WTC11 (cell line): ENCODE results near the gene PGLYRP3. TPM values are rescaled to one million over a fixed set of nuclear protein-coding genes. Genes with fewer than 3 reads are reported as not detected.
A peak's percentile ranks its signal among the peaks of the same experiment; 100 is the strongest.

ENCODE experiments used
- ATAC-seq: fragments of 200-7000 bp; cut with Tn5 transposase; 2 replicates; pipeline ENCODE4 v1.10.0; 2021; ENCODE audit warnings: mild to moderate bottlenecking, moderate library complexity
- CTCF ChIA-PET: fragments of 300-600 bp; sonication (Branson Sonifier 250); formaldehyde crosslinking; loops from one replicate; lab custom pipeline; 2021; ENCODE audit warnings: antibody characterized with exemption; lab: Charles Lee
- POLR2A ChIA-PET: fragments of 350-600 bp; sonication (Branson Sonifier 250); formaldehyde crosslinking; loops from one replicate; lab custom pipeline; 2021; ENCODE audit warnings: antibody characterized with exemption; lab: Charles Lee
- DNase-seq: peaks from one replicate; pipeline ENCODE4 v3.0.0; 2021; ENCODE audit warnings: low spot score
- H3K27ac Mint-ChIP-seq: 2 replicates; pipeline ENCODE4 v1.8.0; 2021; ENCODE audit warnings: mixed read lengths
- H3K27me3 Mint-ChIP-seq: 2 replicates; pipeline ENCODE4 v1.8.0; 2021; ENCODE audit warnings: low read depth, mild to moderate bottlenecking, moderate library complexity, mixed read lengths
- H3K36me3 Mint-ChIP-seq: 2 replicates; pipeline ENCODE4 v1.8.0; 2021; ENCODE audit warnings: mixed read lengths
- H3K4me1 Mint-ChIP-seq: 2 replicates; pipeline ENCODE4 v1.8.0; 2022; ENCODE audit warnings: mixed read lengths
- H3K4me3 Mint-ChIP-seq: 2 replicates; pipeline ENCODE4 v1.8.0; 2021; ENCODE audit warnings: mild to moderate bottlenecking, moderate library complexity, mixed read lengths
- H3K9me3 Mint-ChIP-seq: 2 replicates; pipeline ENCODE4 v1.8.0; 2021; ENCODE audit warnings: mixed read lengths
- ATF3 ChIP-seq: sonication (generic); formaldehyde crosslinking; conservative IDR thresholded peaks from 2 replicates; pipeline ENCODE4 v1.8.1; 2022; ENCODE audit warnings: mild to moderate bottlenecking, missing genetic modification reagents
- FOXJ3 ChIP-seq: sonication (generic); formaldehyde crosslinking; IDR thresholded peaks from 2 replicates; pipeline ENCODE4 v1.9.0; 2021; ENCODE audit warnings: missing genetic modification reagents, mild to moderate bottlenecking, borderline replicate concordance
- FOXP4 ChIP-seq: sonication (generic); formaldehyde crosslinking; IDR thresholded peaks from 2 replicates; pipeline ENCODE4 v1.8.0; 2022; ENCODE audit warnings: mild to moderate bottlenecking, missing genetic modification reagents
- KAT7 ChIP-seq: sonication (generic); formaldehyde crosslinking; IDR thresholded peaks from 2 replicates; pipeline ENCODE4 v1.8.1; 2023; ENCODE audit warnings: missing genetic modification reagents, mild to moderate bottlenecking, borderline replicate concordance
- MXD4 ChIP-seq: fragments of 250-450 bp; sonication (Bioruptor Pico); IDR thresholded peaks from 2 replicates; pipeline ENCODE4 v1.8.0; 2021; ENCODE audit warnings: mild to moderate bottlenecking, moderate library complexity, borderline replicate concordance
- MYBL2 ChIP-seq: sonication (generic); formaldehyde crosslinking; IDR thresholded peaks from 2 replicates; pipeline ENCODE4 v1.8.1; 2023; ENCODE audit warnings: mild to moderate bottlenecking, moderate library complexity, missing genetic modification reagents
- PREB ChIP-seq: sonication (generic); formaldehyde crosslinking; IDR thresholded peaks from 2 replicates; pipeline ENCODE4 v1.8.1; 2022; ENCODE audit warnings: mild to moderate bottlenecking, missing genetic modification reagents, moderate library complexity, borderline replicate concordance
- TEAD1 ChIP-seq: sonication (generic); formaldehyde crosslinking; IDR thresholded peaks from 2 replicates; pipeline ENCODE4 v1.8.0; 2022; ENCODE audit warnings: mild to moderate bottlenecking, missing genetic modification reagents
- TP53 ChIP-seq: sonication (generic); formaldehyde crosslinking; IDR thresholded peaks from 2 replicates; pipeline ENCODE4 v1.8.1; 2023; ENCODE audit warnings: mild to moderate bottlenecking, missing genetic modification reagents
- ZNF671 ChIP-seq: fragments of 250-450 bp; sonication (Bioruptor Pico); IDR thresholded peaks from 2 replicates; pipeline ENCODE4 v1.8.0; 2021; ENCODE audit warnings: mild to moderate bottlenecking
- total RNA-seq: library from RNA; stranded (reverse); gene quantifications from 3 replicates; pipeline ENCODE4 v1.2.3, GENCODE V29; 2021
- TF ChIP-seq, protein P1 (sequence below): sonication (generic); formaldehyde crosslinking; conservative IDR thresholded peaks from 2 replicates; pipeline ENCODE4 v1.8.1; 2023; ENCODE audit warnings: mild to moderate bottlenecking, low read depth, missing genetic modification reagents, moderate library complexity
- TF ChIP-seq, protein P2 (sequence below): fragments of 250-450 bp; sonication (Bioruptor Pico); IDR thresholded peaks from 2 replicates; pipeline ENCODE4 v1.9.0; 2021; ENCODE audit warnings: mild to moderate bottlenecking
- TF ChIP-seq, protein P3 (sequence below): sonication (generic); formaldehyde crosslinking; IDR thresholded peaks from 2 replicates; pipeline ENCODE4 v1.8.1; 2022; ENCODE audit warnings: low read depth, mild to moderate bottlenecking, moderate library complexity, missing genetic modification reagents, borderline replicate concordance
- TF ChIP-seq, protein P4 (sequence below): sonication (generic); formaldehyde crosslinking; IDR thresholded peaks from 2 replicates; pipeline ENCODE4 v1.8.1; 2023; ENCODE audit warnings: mild to moderate bottlenecking, missing genetic modification reagents, moderate library complexity
- TF ChIP-seq, protein P5 (sequence below): sonication (generic); formaldehyde crosslinking; IDR thresholded peaks from 2 replicates; pipeline ENCODE4 v1.8.1; 2023; ENCODE audit warnings: mild to moderate bottlenecking, missing genetic modification reagents, borderline replicate concordance

The PGLYRP3 gene
- total RNA-seq, 1 experiment from 2014 or later: not detected

- TF ChIP-seq, protein P1, sequence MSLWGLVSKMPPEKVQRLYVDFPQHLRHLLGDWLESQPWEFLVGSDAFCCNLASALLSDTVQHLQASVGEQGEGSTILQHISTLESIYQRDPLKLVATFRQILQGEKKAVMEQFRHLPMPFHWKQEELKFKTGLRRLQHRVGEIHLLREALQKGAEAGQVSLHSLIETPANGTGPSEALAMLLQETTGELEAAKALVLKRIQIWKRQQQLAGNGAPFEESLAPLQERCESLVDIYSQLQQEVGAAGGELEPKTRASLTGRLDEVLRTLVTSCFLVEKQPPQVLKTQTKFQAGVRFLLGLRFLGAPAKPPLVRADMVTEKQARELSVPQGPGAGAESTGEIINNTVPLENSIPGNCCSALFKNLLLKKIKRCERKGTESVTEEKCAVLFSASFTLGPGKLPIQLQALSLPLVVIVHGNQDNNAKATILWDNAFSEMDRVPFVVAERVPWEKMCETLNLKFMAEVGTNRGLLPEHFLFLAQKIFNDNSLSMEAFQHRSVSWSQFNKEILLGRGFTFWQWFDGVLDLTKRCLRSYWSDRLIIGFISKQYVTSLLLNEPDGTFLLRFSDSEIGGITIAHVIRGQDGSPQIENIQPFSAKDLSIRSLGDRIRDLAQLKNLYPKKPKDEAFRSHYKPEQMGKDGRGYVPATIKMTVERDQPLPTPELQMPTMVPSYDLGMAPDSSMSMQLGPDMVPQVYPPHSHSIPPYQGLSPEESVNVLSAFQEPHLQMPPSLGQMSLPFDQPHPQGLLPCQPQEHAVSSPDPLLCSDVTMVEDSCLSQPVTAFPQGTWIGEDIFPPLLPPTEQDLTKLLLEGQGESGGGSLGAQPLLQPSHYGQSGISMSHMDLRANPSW: no peak
- TF ChIP-seq MYBL2 (CRISPR knock-in tag) (no peak), TEAD1 (CRISPR knock-in tag) (no peak), TP53 (no peak), ATF3 (CRISPR knock-in tag) (no peak), PREB (CRISPR knock-in tag) (no peak)
- TF ChIP-seq, protein P2, sequence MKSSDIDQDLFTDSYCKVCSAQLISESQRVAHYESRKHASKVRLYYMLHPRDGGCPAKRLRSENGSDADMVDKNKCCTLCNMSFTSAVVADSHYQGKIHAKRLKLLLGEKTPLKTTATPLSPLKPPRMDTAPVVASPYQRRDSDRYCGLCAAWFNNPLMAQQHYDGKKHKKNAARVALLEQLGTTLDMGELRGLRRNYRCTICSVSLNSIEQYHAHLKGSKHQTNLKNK (CRISPR knock-in tag): no peak
- TF ChIP-seq, protein P3, sequence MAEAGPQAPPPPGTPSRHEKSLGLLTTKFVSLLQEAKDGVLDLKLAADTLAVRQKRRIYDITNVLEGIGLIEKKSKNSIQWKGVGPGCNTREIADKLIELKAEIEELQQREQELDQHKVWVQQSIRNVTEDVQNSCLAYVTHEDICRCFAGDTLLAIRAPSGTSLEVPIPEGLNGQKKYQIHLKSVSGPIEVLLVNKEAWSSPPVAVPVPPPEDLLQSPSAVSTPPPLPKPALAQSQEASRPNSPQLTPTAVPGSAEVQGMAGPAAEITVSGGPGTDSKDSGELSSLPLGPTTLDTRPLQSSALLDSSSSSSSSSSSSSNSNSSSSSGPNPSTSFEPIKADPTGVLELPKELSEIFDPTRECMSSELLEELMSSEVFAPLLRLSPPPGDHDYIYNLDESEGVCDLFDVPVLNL (CRISPR knock-in tag): no peak
- ChIA-PET POLR2A (no interaction called here), CTCF (interaction anchor here (1.3 kb wide), 1 partner anchor 46 kb away, joined by 3 read pairs; no protein-coding TSS in a partner anchor)
- Mint-ChIP-seq H3K4me3 (no peak overlapping the region), H3K27ac (no peak overlapping the region), H3K27me3 (no peaks in the 10 kb centered on the region), H3K36me3 (no peaks in the 10 kb centered on the region), H3K9me3 (no peaks in the 10 kb centered on the region), H3K4me1 (peaks cover 18% of the 10 kb centered on the region)
- ATAC-seq (no peak), DNase-seq (no peak)
Measured at GRCh38 chr1:153307221-153307600, 5.5 kb downstream of the PGLYRP3 start.

DNA sequence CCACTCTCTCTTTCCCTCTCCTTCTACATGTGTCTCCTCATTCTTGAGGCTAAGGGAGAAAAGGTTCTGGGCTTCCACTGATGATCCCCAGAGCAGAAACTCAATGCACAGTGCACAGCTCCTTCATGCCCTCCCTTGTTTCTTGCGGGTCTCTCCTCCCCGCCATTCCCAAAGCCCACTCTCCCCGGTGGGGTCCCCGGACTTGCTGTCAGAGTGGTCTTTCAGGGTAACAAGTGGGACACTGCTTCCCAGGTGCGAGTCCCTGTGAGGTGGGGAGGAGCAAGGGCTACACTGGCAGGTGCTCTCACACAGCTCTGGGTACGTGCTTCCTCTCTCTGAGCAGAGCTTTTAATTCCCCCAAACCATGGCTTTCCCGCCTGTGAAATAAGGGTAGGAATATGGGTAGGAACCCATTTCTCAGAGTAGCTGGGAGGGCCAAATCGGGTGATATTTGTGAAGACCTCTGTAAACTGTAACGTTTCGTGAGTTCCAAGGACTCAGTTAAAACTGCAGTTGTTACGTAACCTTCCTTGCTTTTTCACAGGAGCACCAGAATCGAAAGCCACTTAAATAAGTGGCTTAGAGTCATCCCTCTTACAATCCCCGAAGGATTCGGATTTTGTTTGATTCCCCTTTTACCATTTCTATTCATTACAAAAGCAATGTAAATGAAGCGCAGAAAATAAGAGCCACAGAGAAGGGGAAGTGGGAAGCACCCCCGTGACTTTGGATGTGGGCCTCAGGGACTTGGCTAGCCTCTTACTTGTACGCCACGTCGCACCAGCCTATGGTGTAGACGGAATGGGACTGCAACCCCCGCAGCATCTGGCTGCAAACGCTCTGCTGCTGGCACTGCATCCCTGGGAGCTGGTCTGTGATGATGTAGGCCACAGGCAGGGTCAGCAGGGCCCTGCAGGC is 6.2 kb downstream of the PGLYRP3 start:
- Mint-ChIP-seq H3K9me3 (no peaks in the 10 kb centered on the region), H3K27me3 (no peaks in the 10 kb centered on the region), H3K27ac (no peak overlapping the region), H3K36me3 (no peaks in the 10 kb centered on the region), H3K4me1 (peaks cover 18% of the 10 kb centered on the region), H3K4me3 (no peak overlapping the region)
- ChIA-PET CTCF (interaction anchor here (1.2 to 2.1 kb wide), 3 partner anchors 14 to 47 kb away, joined by 3 to 6 read pairs (median 3); no protein-coding TSS in a partner anchor), POLR2A (no interaction called here)
- DNase-seq (no peak), ATAC-seq (peak; percentile 44; the same call in 1 of the 2 replicates)
- TF ChIP-seq, protein P4, sequence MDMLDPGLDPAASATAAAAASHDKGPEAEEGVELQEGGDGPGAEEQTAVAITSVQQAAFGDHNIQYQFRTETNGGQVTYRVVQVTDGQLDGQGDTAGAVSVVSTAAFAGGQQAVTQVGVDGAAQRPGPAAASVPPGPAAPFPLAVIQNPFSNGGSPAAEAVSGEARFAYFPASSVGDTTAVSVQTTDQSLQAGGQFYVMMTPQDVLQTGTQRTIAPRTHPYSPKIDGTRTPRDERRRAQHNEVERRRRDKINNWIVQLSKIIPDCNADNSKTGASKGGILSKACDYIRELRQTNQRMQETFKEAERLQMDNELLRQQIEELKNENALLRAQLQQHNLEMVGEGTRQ (CRISPR knock-in tag): no peak
- TF ChIP-seq TEAD1 (CRISPR knock-in tag) (no peak), FOXJ3 (CRISPR knock-in tag) (no peak), MXD4 (no peak), FOXP4 (CRISPR knock-in tag) (no peak), ZNF671 (no peak), KAT7 (no peak)
- TF ChIP-seq, protein P5, sequence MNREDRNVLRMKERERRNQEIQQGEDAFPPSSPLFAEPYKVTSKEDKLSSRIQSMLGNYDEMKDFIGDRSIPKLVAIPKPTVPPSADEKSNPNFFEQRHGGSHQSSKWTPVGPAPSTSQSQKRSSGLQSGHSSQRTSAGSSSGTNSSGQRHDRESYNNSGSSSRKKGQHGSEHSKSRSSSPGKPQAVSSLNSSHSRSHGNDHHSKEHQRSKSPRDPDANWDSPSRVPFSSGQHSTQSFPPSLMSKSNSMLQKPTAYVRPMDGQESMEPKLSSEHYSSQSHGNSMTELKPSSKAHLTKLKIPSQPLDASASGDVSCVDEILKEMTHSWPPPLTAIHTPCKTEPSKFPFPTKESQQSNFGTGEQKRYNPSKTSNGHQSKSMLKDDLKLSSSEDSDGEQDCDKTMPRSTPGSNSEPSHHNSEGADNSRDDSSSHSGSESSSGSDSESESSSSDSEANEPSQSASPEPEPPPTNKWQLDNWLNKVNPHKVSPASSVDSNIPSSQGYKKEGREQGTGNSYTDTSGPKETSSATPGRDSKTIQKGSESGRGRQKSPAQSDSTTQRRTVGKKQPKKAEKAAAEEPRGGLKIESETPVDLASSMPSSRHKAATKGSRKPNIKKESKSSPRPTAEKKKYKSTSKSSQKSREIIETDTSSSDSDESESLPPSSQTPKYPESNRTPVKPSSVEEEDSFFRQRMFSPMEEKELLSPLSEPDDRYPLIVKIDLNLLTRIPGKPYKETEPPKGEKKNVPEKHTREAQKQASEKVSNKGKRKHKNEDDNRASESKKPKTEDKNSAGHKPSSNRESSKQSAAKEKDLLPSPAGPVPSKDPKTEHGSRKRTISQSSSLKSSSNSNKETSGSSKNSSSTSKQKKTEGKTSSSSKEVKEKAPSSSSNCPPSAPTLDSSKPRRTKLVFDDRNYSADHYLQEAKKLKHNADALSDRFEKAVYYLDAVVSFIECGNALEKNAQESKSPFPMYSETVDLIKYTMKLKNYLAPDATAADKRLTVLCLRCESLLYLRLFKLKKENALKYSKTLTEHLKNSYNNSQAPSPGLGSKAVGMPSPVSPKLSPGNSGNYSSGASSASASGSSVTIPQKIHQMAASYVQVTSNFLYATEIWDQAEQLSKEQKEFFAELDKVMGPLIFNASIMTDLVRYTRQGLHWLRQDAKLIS: no peak
